GM19351 (cell line): ENCODE measurements around the gene SALL1.

Experiments used
- ATAC-seq: cut with Tn5 transposase; IDR thresholded peaks from one replicate; pipeline ENCODE4 v1.9.1; 2021; ENCODE audit warnings: mild to moderate bottlenecking, moderate library complexity; ENCODE audit not compliant: unreplicated experiment

The SALL1 gene

DNA sequence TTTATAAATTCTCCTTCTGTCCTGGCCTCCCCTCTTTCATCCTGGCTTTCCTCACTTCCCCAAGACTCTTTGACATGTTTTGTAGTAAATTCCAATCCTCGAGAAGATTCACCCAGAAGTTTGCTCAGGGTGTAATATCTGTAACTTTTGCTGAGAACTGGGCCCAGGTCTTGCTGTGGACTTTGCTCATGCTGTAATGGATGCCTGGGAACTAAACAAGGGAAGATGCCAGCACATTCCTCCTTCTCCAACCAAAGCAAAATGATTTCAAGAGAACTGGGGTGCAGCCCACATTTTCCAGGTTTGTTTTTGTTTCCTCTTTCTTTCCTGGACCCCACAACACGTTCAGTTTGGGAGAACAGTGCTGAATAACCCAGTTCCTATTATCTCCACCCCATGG is 6.6 kb upstream of the SALL1 start:
- ATAC-seq = no peak

DNA sequence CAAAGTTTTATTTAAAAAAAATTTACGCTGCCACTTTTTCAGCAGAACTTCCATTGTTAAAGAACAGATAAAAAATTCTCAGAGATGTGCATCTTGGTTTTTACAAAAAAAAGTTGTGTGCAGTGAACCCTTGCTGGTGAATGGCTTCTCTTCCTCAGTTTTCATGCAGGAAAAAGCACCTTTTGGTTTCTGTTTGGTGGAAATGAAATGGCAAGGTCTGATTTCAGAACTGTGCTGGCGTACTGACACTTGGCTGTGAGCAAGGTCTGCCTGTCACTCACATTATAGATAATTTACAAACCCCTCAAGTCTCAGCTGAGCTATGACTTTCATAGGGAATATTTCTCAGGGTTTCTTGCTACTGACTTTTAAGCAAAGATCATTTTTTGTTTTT is 5.7 kb upstream of the SALL1 start:
- no peak for ATAC-seq

DNA sequence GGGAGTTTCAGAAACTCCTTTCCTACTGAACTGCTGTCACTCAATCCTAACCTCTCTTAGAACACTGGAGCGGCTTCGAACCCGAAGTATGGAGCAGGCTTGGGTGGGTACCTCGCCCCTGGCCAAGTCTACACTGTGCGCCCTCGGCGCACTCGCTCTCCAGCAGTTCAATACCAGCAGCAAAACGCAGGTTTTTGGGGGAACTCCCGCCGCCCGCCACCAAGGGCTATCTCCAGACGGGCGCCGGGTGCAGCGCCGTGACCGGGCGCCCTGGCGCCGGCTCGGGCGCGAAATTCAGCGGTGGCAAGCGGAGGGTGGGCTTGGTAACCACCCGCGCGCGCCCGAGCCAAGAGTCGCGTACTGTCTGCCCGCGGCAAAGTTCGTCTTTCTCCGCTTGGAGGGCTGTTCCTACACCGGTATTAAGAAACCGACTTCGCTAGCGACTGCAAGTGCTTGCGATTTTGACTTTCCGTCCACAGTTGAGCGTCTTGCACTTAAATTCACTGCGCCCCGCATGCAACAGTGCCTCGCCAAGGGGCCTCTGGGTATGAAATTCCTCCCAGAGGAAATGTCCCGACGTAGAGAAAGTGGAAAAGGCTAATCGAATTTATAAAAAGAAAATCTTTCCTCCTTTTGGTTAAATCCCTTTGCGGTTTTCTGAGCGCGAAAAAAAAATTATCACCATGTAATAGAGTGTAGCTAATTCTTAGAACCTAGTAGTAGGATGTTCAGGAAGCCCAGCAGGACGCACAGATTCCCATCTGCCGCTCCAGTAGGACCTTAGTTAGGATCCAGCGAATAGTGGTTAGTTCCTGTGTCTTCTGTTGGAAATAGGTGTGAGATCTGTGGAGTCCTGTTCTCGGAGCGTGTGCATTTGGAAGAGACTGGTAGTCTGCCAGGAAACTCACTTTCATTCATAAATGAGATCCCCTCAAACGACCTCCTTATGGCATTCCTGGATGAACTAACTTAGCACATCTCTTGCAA is 5.0 kb upstream of the SALL1 start:
- no peak for ATAC-seq

DNA sequence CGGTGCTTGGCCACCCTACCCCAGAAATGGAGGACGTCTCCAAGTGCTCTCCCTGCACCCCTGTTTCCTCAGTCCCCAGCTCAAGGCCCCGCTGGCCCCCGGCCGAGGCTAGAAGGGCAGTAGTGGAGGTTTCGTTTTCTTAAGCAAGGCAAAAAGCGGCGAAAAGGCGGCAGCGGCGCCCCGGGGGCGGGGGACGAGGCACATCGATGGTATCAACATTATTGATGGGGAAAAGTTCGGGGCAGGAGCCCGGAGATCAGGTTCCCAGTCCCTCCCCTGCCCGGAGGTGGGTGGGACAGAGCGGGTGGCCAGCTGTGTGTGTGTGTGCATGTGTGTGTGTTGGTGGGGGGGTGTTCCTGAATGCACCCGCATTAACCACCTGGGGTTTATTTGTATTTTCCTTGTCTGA is 4.1 kb upstream of the SALL1 start:
- no peak for ATAC-seq

DNA sequence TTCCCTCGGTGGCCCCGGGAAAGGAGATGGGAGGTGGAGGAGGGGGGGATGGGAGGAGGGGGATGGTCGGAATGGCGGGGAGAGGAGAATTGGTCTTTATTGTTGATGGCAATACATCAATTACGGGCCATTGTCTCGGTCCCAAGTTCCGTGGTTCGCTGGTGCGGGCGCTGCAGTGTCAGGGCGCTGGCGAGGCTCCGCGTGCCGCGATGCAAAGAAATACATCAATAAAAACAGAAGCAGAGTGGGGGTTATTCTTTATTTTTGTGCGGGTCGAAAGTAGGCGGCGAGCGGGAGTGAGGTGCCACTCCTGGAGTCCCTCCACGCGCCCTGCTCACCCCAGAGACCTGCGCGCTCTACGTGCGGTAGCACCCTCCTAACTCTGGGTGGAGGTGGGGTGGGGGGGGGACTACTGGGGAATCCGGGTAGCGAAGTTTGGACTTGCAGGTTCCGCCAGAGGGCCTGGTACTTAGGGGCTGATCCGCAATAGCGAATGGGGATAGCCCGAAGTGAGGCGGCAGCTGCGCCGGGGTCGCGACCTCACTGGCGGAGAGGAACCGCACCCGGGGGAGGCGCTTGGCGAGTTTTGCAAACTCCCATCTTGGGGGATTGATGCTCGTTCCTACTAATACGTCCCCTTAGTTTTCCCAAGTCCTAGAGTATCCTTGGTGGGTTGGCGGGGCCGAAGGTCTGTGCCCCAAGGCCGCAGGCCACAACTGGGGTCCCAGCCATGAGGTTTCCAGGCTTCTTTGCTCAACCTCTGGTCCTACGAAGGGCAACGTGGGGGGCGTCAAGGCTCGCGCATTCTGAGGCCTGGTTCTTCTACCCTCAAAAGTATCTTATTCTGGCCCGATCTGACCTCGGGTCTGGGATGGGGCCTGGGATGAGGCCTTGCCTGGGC is 3.5 kb upstream of the SALL1 start:
- ATAC-seq = no peak

DNA sequence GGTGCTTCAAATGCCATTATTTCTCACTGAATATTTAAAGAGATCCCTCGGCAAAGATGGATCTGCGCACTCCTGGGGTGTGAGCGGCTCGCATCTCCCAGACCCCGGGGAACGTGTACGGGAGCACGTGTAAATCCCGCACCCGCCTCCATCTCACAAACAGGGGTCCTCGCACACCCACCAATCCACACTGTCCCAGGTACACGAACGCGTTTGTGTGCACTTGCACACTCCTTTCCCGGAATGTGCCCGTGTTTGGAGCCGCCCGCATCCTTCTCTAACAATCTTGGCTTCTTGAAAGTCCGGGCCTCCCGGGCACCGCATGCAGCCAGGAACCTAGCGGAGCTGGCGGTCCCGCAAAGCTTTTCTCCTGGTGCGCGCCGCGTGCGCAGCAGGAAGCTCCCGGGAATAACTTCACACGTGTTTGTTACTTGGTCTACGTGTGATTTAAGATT is 2.5 kb upstream of the SALL1 start:
- ATAC-seq = no peak

DNA sequence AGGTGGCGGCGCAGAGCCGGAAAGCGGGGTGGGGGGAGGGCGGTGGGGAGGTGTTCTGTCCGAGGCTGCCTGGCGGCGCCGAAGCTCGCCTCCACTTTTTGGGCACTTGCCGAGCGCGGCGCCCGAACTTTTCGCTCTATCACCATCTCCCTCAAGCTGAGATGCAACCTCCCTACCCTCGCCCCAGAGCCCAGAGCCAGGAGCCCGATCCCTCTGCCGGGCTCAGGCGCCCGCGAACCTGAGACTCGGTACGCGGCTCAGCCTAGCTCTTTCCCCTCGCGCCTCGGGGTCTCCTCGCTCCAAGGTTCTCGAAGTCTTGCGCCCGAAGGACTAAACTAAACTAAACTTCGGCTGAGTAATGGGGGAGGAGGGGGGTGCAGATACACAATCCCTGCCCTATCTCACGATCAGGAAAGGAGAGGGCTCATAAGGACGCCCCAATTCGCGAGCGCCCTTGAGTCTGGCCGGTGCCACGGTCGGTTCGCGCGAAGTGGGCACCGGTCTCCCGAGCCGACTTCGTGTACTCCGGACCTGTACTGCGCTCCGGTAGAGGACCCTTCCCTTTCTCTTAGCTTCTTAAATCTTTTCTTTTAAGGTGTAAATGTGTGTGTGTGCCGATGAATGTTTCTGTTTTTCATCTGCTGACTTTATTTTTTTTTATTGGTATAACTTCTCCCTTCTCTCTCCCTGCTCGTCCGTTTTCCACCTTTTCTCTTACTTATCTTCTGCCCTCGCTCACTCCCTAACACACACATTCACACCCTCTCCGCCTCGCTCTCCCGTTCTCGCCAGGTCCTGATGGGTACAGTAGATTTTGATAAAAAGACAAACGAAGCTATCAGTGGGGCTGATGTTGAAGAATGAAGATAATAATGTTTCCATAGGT is 1.9 kb upstream of the SALL1 start:
- no peak for ATAC-seq

DNA sequence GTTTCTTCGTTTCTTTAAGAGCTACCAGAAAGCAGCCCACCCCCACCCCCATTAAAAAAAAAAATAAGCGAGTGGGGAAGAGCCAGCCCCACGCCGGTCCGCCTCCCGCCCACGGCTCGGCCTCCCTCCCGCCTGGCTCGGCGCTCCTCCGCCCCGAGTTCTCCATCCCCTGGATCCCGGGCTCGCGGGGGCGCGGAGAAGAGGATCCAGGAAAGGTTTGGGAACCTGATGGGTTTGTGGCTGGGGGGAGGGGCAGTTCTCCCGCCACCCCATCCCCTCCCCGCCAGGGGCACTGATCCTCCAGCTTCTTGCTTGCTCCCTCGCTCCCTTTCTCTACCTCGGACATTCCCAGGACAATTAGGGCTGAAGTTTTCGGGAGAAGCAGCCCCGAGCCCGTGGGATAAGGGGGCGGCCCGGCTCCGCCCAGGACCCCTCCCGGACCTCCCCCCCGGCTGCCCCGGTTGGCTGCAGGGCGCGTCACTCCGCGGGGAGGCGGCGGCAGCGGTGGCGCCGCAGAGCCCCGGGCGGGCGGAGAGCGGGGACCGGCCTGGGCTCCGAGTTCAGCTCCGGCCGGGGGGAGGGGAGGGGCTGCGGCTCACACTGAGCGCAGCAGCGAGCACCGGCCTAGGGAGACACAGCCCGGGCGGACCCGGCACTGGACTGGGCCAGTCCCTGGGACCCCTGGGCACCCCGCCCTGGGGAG is 1.0 kb upstream of the SALL1 start:
- ATAC-seq = no peak

DNA sequence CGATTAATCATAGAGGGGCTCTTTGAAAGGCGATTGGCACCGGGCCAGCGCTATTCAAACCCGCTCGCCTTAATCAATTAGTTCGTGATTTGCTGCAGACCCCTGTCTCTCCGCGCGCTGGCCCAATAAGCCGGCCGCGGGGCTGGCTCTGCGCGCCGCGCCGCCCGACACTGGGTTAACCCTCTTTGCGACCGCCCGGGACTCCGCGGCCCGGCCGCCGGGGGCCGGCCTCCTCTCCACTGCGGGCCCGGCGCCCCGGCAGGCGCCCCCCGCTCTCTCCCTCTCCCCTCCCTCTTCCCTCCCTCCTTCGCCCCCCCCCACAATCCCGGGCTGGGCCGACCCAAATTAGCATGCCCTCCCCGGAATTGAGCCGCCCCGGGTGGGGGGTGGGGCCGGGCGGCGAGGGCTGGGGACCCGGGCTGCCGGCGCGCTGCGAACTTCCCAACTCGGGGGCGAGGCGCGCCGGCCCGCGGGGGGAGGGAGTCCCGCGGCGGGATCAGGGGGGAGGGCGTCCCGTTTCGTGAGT is 428 bp upstream of the SALL1 start:
- ATAC-seq = no peak

DNA sequence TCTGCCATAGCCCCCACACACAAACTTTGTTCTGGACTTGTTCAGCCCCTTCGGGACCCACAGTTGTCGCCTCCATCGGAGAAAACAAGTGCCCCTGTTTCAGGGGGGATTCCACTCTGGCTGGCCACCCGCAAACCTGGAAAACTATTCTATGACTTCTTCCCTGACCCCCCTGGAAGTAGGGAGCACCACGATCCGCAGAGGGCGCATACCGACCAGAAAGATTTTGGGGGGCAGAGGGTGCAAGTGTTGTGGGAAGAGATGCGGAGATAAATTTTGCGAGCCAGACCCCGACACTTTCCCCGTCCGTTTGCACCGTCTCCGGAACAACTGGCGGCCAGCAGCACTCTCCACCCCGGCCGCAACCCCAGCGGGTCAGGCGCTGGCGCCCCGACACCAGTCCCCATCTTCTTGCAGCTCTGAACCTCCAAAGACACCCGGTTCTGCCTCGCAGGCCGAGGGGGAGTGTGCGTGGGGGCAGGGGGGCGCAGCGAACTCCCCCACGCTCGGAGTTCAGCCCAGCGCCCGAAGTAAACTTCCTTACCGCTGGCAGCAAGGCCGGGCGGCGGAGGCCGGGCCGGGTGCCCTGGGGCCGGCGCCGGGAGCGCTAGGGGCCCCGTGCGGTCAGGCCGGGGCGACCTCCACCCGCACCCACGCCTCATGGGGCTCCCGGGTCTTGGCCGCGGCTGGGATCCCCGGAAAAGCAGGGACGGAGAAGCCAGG is 744 bp downstream of the SALL1 start:
- ATAC-seq = no peak

DNA sequence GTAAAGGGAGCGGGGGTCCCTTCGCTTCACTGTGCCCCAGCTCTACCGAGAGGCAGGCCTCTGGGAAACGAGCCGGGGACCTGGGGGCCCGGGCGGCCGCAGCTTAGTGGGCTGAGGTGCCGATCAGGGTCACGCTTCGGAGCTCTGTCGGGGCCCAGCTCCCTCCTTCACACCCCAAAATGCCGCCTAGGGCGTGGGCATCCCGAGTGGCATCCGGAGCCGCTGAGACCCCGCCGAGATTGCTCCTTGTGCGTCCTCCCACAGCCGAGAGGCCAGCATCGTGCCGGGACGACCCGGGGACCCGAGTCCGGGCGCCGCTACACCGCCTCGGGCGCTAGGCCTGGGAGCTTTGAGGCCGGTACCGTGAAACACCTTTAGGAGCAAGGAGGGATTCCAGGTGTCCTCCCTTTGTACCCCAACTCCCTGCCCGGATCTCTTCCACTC is 1.3 kb downstream of the SALL1 start:
- no peak for ATAC-seq

DNA sequence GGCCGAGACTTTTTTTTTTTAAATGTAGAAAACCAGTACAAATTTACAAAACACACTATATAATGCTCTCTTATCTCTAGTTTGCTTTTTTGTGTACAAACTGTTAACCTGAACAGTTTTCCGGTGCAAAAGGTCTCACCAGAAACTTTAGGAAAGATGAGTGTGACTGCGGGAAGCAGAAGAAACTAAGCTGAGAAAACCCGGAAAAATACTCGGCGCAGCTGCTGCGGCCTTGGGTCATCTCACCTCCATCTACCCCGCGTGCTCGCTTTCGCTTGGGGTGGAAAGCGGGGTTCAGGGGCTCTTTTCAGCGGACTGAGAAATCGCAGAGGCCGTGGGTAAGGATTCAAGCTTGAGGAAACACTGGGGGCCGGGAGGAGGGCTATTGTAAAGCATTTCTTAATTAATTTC is 1.8 kb downstream of the SALL1 start:
- no peak for ATAC-seq

DNA sequence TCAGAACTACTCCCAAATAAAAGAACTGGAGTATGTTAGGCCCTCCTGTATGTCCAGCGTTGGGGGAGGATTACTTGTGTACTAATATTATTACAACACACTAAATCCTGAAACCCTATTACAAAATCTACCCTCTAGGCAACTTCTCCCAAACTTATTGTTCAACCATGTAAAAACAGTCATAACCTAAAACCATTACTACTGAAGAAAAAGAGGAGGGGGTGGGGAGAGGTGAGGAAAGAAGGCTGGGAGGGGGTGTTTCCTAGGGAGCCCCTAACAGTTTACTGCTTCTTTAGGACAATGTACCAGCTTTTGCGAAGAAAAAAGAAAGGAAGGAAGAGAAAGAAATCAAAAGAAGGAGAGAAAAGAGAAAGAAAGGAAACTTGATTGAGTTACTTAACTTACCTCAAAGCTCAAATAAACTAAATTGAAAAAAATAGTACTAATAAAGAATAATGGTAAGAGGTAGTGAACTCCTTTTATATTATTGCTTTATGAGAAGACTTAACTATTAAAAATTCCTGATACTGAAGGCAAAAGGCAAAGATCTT is 2.3 kb downstream of the SALL1 start:
- ATAC-seq = no peak

DNA sequence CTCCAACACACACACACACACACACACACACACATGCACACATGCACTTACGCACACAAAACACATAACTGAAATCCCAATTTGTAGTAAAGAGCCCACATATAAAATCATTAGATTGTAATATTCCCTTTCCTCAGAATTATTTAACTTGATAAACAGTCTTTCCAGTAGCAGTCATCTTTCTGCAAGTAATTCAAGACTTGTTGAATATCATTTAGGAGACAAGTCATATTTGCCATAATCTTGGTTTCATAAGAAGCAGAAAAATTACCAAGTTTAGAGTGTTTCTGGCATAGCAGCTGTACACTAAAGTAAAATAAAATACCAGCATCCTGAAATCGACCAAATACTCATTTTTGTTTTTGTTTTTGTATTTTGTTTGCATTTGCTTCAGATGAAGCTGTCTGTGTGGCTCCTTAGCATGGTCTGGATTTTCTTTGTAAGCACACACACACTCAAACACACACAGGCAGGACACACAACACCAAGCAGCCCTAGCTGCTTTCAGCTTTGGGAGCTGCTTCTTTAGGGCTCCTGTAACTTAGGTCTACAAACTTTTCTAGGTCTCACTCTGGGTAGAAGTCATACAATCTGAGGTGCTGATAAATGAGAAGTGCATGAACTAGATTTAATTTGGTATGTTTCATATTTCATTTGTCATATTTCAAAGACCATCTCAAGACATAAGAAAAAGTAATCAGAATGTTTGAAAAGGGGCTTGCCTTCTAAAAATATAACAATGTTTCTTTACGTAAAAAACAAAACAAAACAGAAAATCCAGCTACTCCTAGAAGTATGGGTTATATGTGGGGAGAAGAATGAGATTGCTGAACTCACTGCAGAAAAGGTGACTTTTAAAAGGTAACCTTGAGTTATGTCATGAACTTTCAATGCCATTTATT is 3.0 kb downstream of the SALL1 start:
- ATAC-seq = no peak

DNA sequence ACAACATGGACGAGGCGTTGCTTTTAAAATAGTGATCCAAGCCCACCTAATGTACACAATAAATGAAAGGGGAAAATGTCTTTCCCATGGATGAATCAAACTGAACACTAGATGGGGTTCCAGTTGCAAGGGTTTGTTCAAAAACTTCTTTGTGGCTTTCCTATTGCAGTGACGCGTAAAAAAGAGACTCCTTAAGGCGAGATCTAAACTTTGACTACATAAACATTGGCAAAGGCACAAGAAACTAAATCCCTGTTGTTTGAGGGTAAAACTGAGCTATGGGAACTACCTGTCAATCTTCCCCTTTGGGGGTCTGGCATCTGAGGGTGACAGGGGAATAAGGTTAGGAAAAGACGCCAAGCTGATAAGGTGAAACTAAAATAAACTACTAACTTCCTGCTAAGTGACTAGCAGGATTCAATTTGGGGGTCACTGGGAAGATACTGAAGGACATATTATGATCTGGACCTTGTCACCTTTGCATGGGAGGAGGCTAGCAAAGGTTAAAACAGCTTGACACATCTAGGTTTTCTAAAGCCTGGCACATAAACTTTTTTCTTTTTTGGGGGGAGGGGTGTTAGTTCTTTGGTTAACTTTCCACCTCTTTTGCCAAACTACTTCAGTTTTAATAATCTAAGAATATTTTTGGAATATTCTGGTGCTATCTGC is 4.7 kb downstream of the SALL1 start:
- no peak for ATAC-seq

DNA sequence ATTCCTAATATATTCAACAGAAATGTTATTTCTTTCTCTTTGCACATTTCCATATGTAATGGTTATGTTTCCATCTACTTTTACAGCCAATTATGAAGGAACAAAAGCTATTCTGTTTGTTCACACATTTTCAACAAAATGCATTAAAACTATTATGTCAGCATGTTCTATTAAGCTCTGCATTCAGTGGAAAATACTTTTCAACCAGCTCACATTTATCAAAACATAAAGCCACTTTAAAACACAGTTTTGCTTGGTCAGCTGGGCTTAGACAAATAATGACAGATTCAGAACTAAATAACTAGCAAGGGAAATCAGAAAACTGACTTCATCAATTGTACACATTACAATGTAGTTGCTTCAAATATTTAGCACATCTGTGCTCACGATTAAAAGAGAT is 6.9 kb downstream of the SALL1 start:
- no peak for ATAC-seq
